Measurements from ENCODE around the gene KDM3B. TPM values are rescaled to one million over a fixed set of nuclear protein-coding genes. Genes with fewer than 3 reads are reported as not detected.

Gene KDM3B
- total and polyA plus RNA-seq, 2 donors (not counting 1 experiment from before 2014, with no cell fraction given), result 23.6 to 49.4 TPM

GRCh38 chr5:138391859-138392386, 39.4 kb downstream of the KDM3B start:
- Histone ChIP-seq H3K36me3 (ENCODE audit: control insufficient read depth, insufficient read depth, low read length) (peaks cover 13% of the 10 kb centered on the region), H3K9ac (ENCODE audit: insufficient read depth, low read length) (no peak overlapping the region), H3K27me3 (ENCODE audit: control insufficient read depth, insufficient read depth, low read length) (no peaks in the 10 kb centered on the region), H3K79me2 (ENCODE audit: control insufficient read depth, insufficient read depth, low read length) (no peaks in the 10 kb centered on the region), H3K4me3 (replicated peaks in 1 of 4; ENCODE audit: control extremely low read depth in 1 of 4, insufficient read depth in 1 of 4, low read depth in 3 of 4, low read length in 4 of 4) (no peak overlapping the region), H4K20me1 (ENCODE audit: control insufficient read depth, extremely low read depth, insufficient read depth, low read length) (no peaks in the 10 kb centered on the region), H3K4me2 (ENCODE audit: extremely low read depth, insufficient read depth, low read length) (no peak overlapping the region), H3K9me3 (ENCODE audit: control insufficient read depth, insufficient read depth, low read depth, low read length) (no peaks in the 10 kb centered on the region), H3K27ac (ENCODE audit: insufficient read depth, low read length) (no peak overlapping the region), H2AFZ (ENCODE audit: low read length) (no peak overlapping the region), H3K4me1 (ENCODE audit: control insufficient read depth, extremely low read depth, insufficient read depth, low read length) (no peaks in the 10 kb centered on the region)
- TF ChIP-seq EZH2 (IDR thresholded peaks at IDR 0.05; ENCODE audit: low read length, missing control alignments), result no peak
- no peak for DNase-seq (ENCODE audit: low read depth in 2 of 2)

- Histone ChIP-seq H4K20me1 (ENCODE audit: control insufficient read depth, extremely low read depth, insufficient read depth, low read length) (no peaks in the 10 kb centered on the region), H3K4me2 (ENCODE audit: extremely low read depth, insufficient read depth, low read length) (no peak overlapping the region), H3K4me1 (ENCODE audit: control insufficient read depth, extremely low read depth, insufficient read depth, low read length) (no peaks in the 10 kb centered on the region), H3K27me3 (ENCODE audit: control insufficient read depth, insufficient read depth, low read length) (no peaks in the 10 kb centered on the region), H3K36me3 (ENCODE audit: control insufficient read depth, insufficient read depth, low read length) (peaks cover 12% of the 10 kb centered on the region), H3K79me2 (ENCODE audit: control insufficient read depth, insufficient read depth, low read length) (no peaks in the 10 kb centered on the region), H2AFZ (ENCODE audit: low read length) (no peak overlapping the region), H3K9me3 (ENCODE audit: control insufficient read depth, insufficient read depth, low read depth, low read length) (no peaks in the 10 kb centered on the region), H3K4me3 (replicated peaks in 1 of 4; ENCODE audit: control extremely low read depth in 1 of 4, insufficient read depth in 1 of 4, low read depth in 3 of 4, low read length in 4 of 4) (no peak overlapping the region), H3K9ac (ENCODE audit: insufficient read depth, low read length) (no peak overlapping the region), H3K27ac (ENCODE audit: insufficient read depth, low read length) (no peak overlapping the region)
- TF ChIP-seq CTCF (conservative IDR thresholded peaks at IDR 0.05 in 1 of 2, IDR thresholded peaks at IDR 0.05 in 1 of 2; ENCODE audit: low read depth in 1 of 2, low read length in 2 of 2) (no peak), EZH2 (IDR thresholded peaks at IDR 0.05; ENCODE audit: low read length, missing control alignments) (no peak)
- no peak for DNase-seq (ENCODE audit: low read depth in 2 of 2)
These were observed 50.2 kb downstream of the KDM3B start for GRCh38 chr5:138402640-138403039.

DNA sequence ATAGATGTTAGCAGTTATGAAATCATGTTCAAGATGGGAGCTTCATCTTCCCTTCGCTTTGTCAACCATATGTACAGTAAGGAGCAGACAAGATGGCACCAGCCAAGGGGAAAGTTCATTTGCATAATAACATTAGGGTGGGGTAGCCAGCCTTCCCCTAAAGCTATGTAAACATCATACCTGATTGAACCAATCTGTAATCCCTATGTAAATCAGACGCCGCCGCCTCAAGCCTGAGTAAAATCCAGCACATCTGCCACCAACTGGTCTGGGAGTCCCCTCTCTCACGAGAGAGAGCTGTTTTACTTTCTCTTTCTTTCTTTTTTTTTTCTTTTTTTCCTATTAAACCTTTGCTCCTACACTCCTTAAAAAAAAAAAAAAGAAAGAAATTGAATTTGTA, 55.5 kb downstream of the KDM3B start:
- no peaks in the 10 kb centered on the region for H3K27me3 ChIP-seq (ENCODE audit: control insufficient read depth, insufficient read depth, low read length)
- no peaks in the 10 kb centered on the region for H3K79me2 ChIP-seq (ENCODE audit: control insufficient read depth, insufficient read depth, low read length)
- no peak overlapping the region for H3K27ac ChIP-seq (ENCODE audit: insufficient read depth, low read length)
- H3K4me1 ChIP-seq (ENCODE audit: control insufficient read depth, extremely low read depth, insufficient read depth, low read length), result no peaks in the 10 kb centered on the region
- H2AFZ ChIP-seq (ENCODE audit: low read length), result no peak overlapping the region
- no peak for DNase-seq (ENCODE audit: low read depth in 2 of 2)
- no peaks in the 10 kb centered on the region for H4K20me1 ChIP-seq (ENCODE audit: control insufficient read depth, extremely low read depth, insufficient read depth, low read length)
- no peak overlapping the region for H3K9ac ChIP-seq (ENCODE audit: insufficient read depth, low read length)
- no peaks in the 10 kb centered on the region for H3K9me3 ChIP-seq (ENCODE audit: control insufficient read depth, insufficient read depth, low read depth, low read length)
- H3K4me2 ChIP-seq (ENCODE audit: extremely low read depth, insufficient read depth, low read length), result no peak overlapping the region
- peak overlapping the region in 1 of 4 experiments; percentile 8 for H3K4me3 ChIP-seq (replicated peaks in 1 of 4; ENCODE audit: control extremely low read depth in 1 of 4, insufficient read depth in 1 of 4, low read depth in 3 of 4, low read length in 4 of 4)
- TF ChIP-seq EZH2 (IDR thresholded peaks at IDR 0.05; ENCODE audit: low read length, missing control alignments) (no peak), CTCF (conservative IDR thresholded peaks at IDR 0.05 in 1 of 2, IDR thresholded peaks at IDR 0.05 in 1 of 2; ENCODE audit: low read depth in 1 of 2, low read length in 2 of 2) (no peak)
- peaks cover 1% of the 10 kb centered on the region for H3K36me3 ChIP-seq (ENCODE audit: control insufficient read depth, insufficient read depth, low read length)
